Activated T-cell treated with anti-CD3 and anti-CD28 coated beads for 4 hours (primary cell): Measurements from ENCODE around the gene CCDC93.

Experiments used
- DNase-seq: peaks from one replicate; pipeline ENCODE4 v3.0.0-alpha.2; 2020

The CCDC93 gene

GRCh38 chr2:117984208-117984607 lies 29.7 kb downstream of the CCDC93 start:
- DNase-seq = no peak

GRCh38 chr2:117983040-117983439 lies 30.8 kb downstream of the CCDC93 start:
- DNase-seq = no peak

- no peak for DNase-seq
Measured at GRCh38 chr2:117982376-117983033, 31.4 kb downstream of the CCDC93 start.

- DNase-seq = no peak
Measured at GRCh38 chr2:117981810-117982209, 32.1 kb downstream of the CCDC93 start.

- DNase-seq = no peak
Measured at GRCh38 chr2:117980783-117981676, 32.8 kb downstream of the CCDC93 start.

- DNase-seq = no peak
Measured at GRCh38 chr2:117979911-117980701, 33.8 kb downstream of the CCDC93 start.

GRCh38 chr2:117977696-117978095 lies 36.2 kb downstream of the CCDC93 start:
- DNase-seq = no peak

- DNase-seq = no peak
Measured at GRCh38 chr2:117976581-117976980, 37.3 kb downstream of the CCDC93 start.

- no peak for DNase-seq
Measured at GRCh38 chr2:117973498-117974082, 40.3 kb downstream of the CCDC93 start.

- no peak for DNase-seq
Measured at GRCh38 chr2:117972476-117973123, 41.3 kb downstream of the CCDC93 start.

- no peak for DNase-seq
Measured at GRCh38 chr2:117968722-117969121, 45.1 kb downstream of the CCDC93 start.

GRCh38 chr2:117967977-117968718 lies 45.7 kb downstream of the CCDC93 start:
- DNase-seq = no peak

- no peak for DNase-seq
Measured at GRCh38 chr2:117963446-117963845, 50.4 kb downstream of the CCDC93 start.

GRCh38 chr2:117961201-117961600 lies 52.7 kb downstream of the CCDC93 start:
- DNase-seq = no peak

- DNase-seq = no peak
Measured at GRCh38 chr2:117960231-117960630, 53.6 kb downstream of the CCDC93 start.

- no peak for DNase-seq
Measured at GRCh38 chr2:117958186-117958585, 55.7 kb downstream of the CCDC93 start.

- DNase-seq = no peak
Measured at GRCh38 chr2:117957616-117958015, 56.3 kb downstream of the CCDC93 start.

GRCh38 chr2:117956036-117956796 lies 57.7 kb downstream of the CCDC93 start:
- DNase-seq = no peak

GRCh38 chr2:117953231-117953630 lies 60.6 kb downstream of the CCDC93 start:
- DNase-seq = no peak

GRCh38 chr2:117952701-117953100 lies 61.2 kb downstream of the CCDC93 start:
- no peak for DNase-seq

GRCh38 chr2:117952228-117952627 lies 61.6 kb downstream of the CCDC93 start:
- DNase-seq = no peak
